HFF-Myc (cell line): ENCODE results near the gene WNT11.

Source experiments
- DNase-seq: peaks from one replicate; pipeline ENCODE4 v3.0.0-alpha.2; 2011; ENCODE audit warnings: low read depth; ENCODE audit errors: extremely low read depth
- H3K4me3 ChIP-seq: replicated peaks from 2 replicates; pipeline ENCODE4 v1.5.1; 2011; ENCODE audit warnings: low read depth, mild to moderate bottlenecking, control low read depth, low read length
- CTCF ChIP-seq: IDR thresholded peaks from 2 replicates; pipeline ENCODE4 v1.5.1; 2012; ENCODE audit warnings: mild to moderate bottlenecking, low read depth, low read length, control low read depth; ENCODE audit errors: missing control alignments

The WNT11 gene

GRCh38 chr11:76209375-76209972, 3.2 kb upstream of the WNT11 start:
- H3K4me3 ChIP-seq: peak overlapping the region; percentile 52
- DNase-seq: no peak
- no peak for TF ChIP-seq CTCF

- peak overlapping the region; percentile 52 for H3K4me3 ChIP-seq
- DNase-seq: no peak
- peak; percentile 90 for TF ChIP-seq CTCF
These were observed 2.4 kb upstream of the WNT11 start for GRCh38 chr11:76208438-76209374.

GRCh38 chr11:76207642-76208401, 1.5 kb upstream of the WNT11 start:
- no peak for DNase-seq
- TF ChIP-seq CTCF: peak; percentile 96
- peak overlapping the region; percentile 52 for H3K4me3 ChIP-seq

GRCh38 chr11:76206077-76206326, 300 bp downstream of the WNT11 start:
- DNase-seq: no peak
- no peak for TF ChIP-seq CTCF
- peak overlapping the region; percentile 52 for H3K4me3 ChIP-seq

GRCh38 chr11:76205252-76206076, 838 bp downstream of the WNT11 start:
- TF ChIP-seq CTCF: no peak
- DNase-seq: no peak
- peak overlapping the region; percentile 52 for H3K4me3 ChIP-seq

GRCh38 chr11:76203937-76204336, 2.4 kb downstream of the WNT11 start:
- H3K4me3 ChIP-seq: peak overlapping the region; percentile 52; the same call in 1 of the 2 replicates
- no peak for TF ChIP-seq CTCF
- no peak for DNase-seq
